Loucy (cell line): ENCODE results near the gene ZSCAN32.

Experiments used
- EZH2phosphoT487 ChIP-seq: fragments of 200-600 bp; IDR thresholded peaks from 2 replicates; pipeline ENCODE4 v1.6.1; 2018; ENCODE audit warnings: antibody characterized with exemption, mild to moderate bottlenecking, moderate library complexity, borderline replicate concordance
- TF ChIP-seq, protein P1 (sequence below): fragments of 200-600 bp; sonication (generic); conservative IDR thresholded peaks from 2 replicates; pipeline ENCODE4 v1.5.1; 2014; ENCODE audit warnings: mild to moderate bottlenecking, antibody characterized with exemption, low read length

DNA sequence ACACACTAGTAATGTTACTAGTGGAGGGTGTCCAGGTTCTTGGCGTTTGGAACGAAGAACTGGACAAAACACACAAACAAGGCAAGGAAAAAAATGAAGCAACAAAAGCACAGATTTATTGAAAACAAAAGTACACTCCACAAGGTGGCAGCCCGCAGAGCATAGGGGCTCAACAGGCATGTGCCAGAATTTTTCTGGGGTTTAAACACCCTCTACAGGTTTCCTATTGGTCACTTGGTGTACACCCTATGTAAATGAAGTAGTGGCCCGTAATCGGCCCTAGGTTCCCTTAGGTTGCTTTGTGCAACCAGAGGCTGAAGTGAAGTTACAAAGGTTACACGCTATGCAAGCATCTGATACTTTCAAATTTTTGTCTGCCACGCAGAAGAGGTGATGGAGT is 37.0 kb downstream of the ZSCAN32 start:
- TF ChIP-seq, protein P1, sequence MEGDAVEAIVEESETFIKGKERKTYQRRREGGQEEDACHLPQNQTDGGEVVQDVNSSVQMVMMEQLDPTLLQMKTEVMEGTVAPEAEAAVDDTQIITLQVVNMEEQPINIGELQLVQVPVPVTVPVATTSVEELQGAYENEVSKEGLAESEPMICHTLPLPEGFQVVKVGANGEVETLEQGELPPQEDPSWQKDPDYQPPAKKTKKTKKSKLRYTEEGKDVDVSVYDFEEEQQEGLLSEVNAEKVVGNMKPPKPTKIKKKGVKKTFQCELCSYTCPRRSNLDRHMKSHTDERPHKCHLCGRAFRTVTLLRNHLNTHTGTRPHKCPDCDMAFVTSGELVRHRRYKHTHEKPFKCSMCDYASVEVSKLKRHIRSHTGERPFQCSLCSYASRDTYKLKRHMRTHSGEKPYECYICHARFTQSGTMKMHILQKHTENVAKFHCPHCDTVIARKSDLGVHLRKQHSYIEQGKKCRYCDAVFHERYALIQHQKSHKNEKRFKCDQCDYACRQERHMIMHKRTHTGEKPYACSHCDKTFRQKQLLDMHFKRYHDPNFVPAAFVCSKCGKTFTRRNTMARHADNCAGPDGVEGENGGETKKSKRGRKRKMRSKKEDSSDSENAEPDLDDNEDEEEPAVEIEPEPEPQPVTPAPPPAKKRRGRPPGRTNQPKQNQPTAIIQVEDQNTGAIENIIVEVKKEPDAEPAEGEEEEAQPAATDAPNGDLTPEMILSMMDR = no peak; the same call in 1 of the 2 replicates
- no peak for TF ChIP-seq EZH2phosphoT487
